Right atrium auricular region (tissue), 2 donors: Measurements from ENCODE around the gene WDR5. TPM values are rescaled to one million over a fixed set of nuclear protein-coding genes. Genes with fewer than 3 reads are reported as not detected.
"Not testable (repeated sequence)": the region's sequence is repeated elsewhere in the genome, so short reads cannot be mapped to it uniquely, and the experiment has no call there.

ENCODE experiments used
- DNase-seq: peaks from one replicate; pipeline ENCODE4 v3.0.0-alpha.2; 2019; ENCODE audit warnings: low spot score
- H3K27ac ChIP-seq, 2 donors: fragments of 200-600 bp; sonication (generic); 1 replicate in 1 of 2; 2 replicates in 1 of 2; pipeline ENCODE4 v1.5.1; 2016 to 2019
- H3K27me3 ChIP-seq, 2 donors: fragments of 200-600 bp; sonication (generic); one replicate each; pipeline versions ENCODE4 v1.5.1 to v1.6.0; 2017 to 2019
- H3K36me3 ChIP-seq: fragments of 200-600 bp; sonication (generic); one replicate; pipeline ENCODE4 v1.5.1; 2016
- H3K4me1 ChIP-seq, 2 donors: fragments of 200-600 bp; sonication (generic); one replicate each; pipeline versions ENCODE4 v1.5.1 to v1.6.0; 2017 to 2019
- H3K4me3 ChIP-seq, 2 donors: fragments of 200-600 bp; sonication (generic); 1 replicate in 1 of 2; 2 replicates in 1 of 2; pipeline ENCODE4 v1.5.1; 2017 to 2019; ENCODE audit warnings: mild to moderate bottlenecking in 1 of 2, moderate library complexity in 1 of 2
- H3K9me3 ChIP-seq, 2 donors: fragments of 200-600 bp; sonication (generic); one replicate each; pipeline ENCODE4 v1.5.1; 2019
- total RNA-seq, 2 donors: library from RNA; depleted of rRNA; stranded (reverse); fragments of >200 nt; gene quantifications; one replicate each; pipeline ENCODE4 v1.1.0, GENCODE V29; 2016
- TF ChIP-seq, protein P1 (sequence below), 2 donors: fragments of 200-600 bp; sonication (generic); IDR thresholded peaks; one replicate each; pipeline ENCODE4 v1.5.1; 2019; ENCODE audit warnings: antibody characterized with exemption in 2 of 2

Gene WDR5
- 10 to 100 TPM; 14.1 to 17.5 TPM for total RNA-seq

DNA sequence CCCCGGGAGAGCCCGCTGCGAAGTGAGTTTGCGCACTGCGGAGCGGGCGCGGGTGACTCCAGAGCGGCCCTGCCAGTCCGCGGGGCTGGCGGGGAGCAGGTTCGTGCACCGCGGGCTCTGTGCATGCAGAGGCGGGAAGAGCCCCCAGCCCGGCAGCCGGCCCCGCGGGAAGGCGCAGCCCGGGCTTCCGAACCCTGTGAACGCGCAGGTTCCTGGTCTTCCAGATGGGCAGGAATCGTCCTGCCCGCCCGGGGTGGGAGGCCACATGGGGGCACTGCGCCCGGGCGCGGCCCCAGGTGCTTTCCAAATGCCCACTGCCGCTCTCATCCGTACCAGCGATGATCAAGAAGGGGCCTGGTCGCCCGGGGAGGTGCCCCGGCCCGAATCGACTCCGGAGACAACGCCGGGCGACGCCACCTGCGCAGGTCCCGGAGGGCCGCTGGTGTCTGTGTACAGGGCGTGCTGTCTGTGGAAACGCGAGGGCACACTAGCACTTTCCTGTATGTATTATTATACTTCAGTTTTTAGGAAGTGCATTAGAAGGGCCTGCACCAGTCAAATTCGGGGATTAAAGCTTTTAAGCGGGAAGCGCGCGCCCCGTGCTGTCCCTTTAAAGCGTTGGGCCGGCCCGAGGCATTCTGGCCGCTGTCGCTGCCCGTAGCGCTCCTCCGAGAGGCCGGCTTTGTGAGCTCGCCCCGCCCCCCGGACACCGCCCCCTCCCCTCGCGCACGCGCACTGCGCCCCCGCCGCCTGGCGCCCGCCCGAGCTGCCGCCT lies at the start of gene WDR5:
Gene WDR5, plus strand, starts transcription at position 740 of the 775 bp plus-strand sequence. CDS start 3,796 bp downstream, outside the sequence.
- peak; percentile 91 for DNase-seq
- TF ChIP-seq, protein P1, sequence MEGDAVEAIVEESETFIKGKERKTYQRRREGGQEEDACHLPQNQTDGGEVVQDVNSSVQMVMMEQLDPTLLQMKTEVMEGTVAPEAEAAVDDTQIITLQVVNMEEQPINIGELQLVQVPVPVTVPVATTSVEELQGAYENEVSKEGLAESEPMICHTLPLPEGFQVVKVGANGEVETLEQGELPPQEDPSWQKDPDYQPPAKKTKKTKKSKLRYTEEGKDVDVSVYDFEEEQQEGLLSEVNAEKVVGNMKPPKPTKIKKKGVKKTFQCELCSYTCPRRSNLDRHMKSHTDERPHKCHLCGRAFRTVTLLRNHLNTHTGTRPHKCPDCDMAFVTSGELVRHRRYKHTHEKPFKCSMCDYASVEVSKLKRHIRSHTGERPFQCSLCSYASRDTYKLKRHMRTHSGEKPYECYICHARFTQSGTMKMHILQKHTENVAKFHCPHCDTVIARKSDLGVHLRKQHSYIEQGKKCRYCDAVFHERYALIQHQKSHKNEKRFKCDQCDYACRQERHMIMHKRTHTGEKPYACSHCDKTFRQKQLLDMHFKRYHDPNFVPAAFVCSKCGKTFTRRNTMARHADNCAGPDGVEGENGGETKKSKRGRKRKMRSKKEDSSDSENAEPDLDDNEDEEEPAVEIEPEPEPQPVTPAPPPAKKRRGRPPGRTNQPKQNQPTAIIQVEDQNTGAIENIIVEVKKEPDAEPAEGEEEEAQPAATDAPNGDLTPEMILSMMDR (IDR thresholded peaks at IDR 0.05), result peak in 1 of 2 donors; percentile 42
- Histone ChIP-seq H3K4me1 (peaks cover 0 to 52% of the 10 kb centered on the region in 2 donors), H3K9me3 (no peaks in the 10 kb centered on the region), H3K36me3 (peaks cover 9% of the 10 kb centered on the region), H3K4me3 (peak within 1 kb of the TSS; percentile 88 to 98), H3K27me3 (no peaks in the 10 kb centered on the region), H3K27ac (peak within 1 kb of the TSS; percentile 90 to 95)

DNA sequence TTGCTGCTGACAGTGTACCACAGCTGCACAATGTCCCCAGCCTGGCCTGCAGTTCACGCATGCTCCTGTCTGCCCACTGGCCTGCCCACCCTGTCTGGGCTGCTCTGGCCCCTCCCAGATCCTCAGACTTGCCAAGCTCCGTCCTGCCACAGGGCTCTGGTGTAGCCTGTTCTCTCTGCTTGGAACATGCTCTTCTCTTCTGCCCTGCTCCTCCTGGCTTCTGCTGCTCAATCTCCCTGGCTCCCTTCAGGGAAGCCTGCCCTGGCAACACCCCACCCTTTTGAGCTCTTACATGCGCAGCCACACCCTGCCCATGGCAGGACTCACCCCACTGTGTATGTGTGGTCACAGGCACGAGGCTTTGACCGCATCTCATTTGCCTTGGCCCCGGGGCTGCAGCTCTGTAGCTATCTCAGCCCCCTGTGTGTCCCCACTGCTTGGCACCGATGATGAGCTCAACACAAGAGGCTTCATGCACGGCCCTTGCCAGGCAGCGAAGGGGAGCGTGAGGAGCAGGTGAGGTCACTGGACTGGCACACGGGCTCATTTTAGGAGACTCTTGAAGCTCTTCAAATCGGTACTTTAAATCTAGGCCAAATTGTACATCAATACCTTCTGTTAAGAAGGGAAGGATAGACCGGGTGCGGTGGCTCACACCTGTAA lies 47.7 kb upstream of the WDR5 start:
- Histone ChIP-seq H3K27me3 (no peaks in the 10 kb centered on the region), H3K9me3 (peaks cover 0 to 12% of the 10 kb centered on the region in 2 donors), H3K27ac (no peak overlapping the region), H3K4me1 (no peaks in the 10 kb centered on the region), H3K4me3 (no peak overlapping the region), H3K36me3 (no peaks in the 10 kb centered on the region)
- DNase-seq, result no peak
- TF ChIP-seq, protein P1 (IDR thresholded peaks at IDR 0.05), result no peak

DNA sequence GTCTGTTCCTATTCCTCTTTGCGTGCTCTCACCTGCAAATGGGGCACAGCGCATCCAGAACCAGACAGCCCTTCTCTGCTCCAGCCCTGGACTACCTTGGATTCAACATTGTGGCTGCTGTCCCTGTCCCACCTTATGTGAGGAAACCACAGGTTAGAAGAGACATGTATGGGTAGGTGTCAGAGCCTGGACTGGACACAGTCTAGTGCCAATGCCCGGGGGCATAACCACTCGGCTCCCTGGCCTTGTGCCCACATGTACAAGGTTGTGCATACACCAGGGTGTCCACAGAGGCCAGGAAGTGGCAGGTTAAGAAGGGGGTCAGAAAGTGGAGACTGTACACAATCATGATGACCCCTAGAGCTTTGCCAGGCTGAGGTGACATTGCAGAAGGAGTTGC lies 45.9 kb upstream of the WDR5 start:
- Histone ChIP-seq H3K27me3 (no peaks in the 10 kb centered on the region), H3K27ac (no peak overlapping the region), H3K9me3 (peaks cover 0 to 12% of the 10 kb centered on the region in 2 donors), H3K4me1 (no peaks in the 10 kb centered on the region), H3K36me3 (no peaks in the 10 kb centered on the region), H3K4me3 (no peak overlapping the region)
- DNase-seq, result no peak
- TF ChIP-seq, protein P1 (IDR thresholded peaks at IDR 0.05), result no peak

DNA sequence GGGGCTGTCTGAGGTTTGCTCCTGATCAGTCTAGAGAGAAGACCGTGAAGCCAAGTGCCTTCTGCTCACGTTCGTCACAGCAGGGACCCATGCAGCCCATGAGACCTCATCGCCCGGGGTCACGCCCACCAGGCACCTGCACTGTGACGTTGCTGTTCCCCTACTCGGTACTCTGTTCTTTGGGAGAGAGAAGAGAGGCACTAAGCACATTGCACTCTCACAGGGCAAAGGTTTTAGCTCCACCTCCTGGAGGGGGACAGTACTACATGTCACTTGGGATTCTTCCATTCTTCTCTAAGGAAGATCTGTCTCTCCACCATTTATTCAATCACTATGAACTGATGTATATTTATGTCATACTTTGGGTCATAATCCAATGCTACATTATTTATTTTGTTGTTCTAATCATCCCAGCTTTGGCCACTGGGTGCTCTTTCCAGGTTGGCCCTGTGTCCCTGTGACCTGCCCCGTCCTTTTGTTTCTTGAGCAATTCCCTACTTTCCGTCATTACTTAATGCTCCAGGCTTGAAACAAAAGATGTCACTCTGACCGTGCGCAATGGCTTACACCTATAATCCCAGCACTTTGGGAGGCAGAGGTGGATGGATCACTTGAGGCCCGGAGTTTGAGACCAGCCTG lies 36.6 kb upstream of the WDR5 start:
- H3K4me3 ChIP-seq, result no peak overlapping the region
- H3K36me3 ChIP-seq, result no peaks in the 10 kb centered on the region
- TF ChIP-seq, protein P1 (IDR thresholded peaks at IDR 0.05), result peak in 1 of 2 donors; percentile 64
- H3K27me3 ChIP-seq, result no peaks in the 10 kb centered on the region
- DNase-seq, result no peak
- no peaks in the 10 kb centered on the region for H3K4me1 ChIP-seq
- no peak overlapping the region for H3K27ac ChIP-seq
- no peaks in the 10 kb centered on the region for H3K9me3 ChIP-seq

DNA sequence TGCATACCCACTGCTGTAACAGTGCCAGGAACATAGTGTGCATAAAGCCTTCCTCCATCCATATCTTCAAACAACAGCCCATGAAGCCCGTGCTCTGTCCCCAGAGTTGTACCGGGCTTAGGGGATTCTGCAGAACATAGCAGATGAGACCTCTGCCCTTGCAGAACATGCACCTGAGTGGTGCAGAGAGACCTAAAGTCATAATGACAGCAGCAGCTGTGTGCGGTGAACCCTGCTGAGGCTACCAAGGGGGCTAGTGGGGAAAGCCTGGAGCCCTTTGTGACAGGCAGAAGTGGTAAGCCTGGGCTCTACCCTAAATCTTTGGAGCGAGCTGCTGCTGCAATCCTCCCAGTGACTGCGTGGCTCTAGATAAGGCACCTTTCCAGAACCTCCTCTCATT lies 35.8 kb upstream of the WDR5 start:
- Histone ChIP-seq H3K36me3 (no peaks in the 10 kb centered on the region), H3K4me1 (no peaks in the 10 kb centered on the region), H3K4me3 (no peak overlapping the region), H3K27ac (no peak overlapping the region), H3K27me3 (no peaks in the 10 kb centered on the region), H3K9me3 (no peaks in the 10 kb centered on the region)
- no peak for DNase-seq
- TF ChIP-seq, protein P1 (IDR thresholded peaks at IDR 0.05), result no peak

DNA sequence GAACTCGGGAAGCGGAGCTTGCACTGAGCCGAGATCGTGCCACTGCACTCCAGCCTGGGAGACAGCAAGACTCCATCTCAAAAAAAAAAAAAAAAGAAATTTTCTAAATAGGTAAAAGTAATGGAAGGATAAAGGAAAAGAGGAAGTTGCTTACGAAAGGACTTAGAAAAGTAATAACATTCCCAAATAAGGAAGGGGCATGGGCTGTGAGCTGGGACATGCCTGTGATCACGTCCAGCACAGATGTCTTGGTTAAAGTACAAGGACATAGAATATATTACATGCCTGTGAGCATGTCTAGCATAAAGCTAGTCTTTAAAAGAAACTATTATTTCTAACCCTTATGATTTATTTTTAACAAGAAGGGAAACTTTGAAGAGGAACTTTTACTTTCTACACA lies 34.7 kb upstream of the WDR5 start:
- H3K4me1 ChIP-seq, H3K9me3 ChIP-seq, DNase-seq, H3K36me3 ChIP-seq, H3K27me3 ChIP-seq, H3K27ac ChIP-seq, H3K4me3 ChIP-seq: not testable (repeated sequence)
